C4-2B (cell line): ENCODE data around the gene PNMA1.

ENCODE experiments used
- ZFX ChIP-seq: fragments of 450-650 bp; IDR thresholded peaks from 2 replicates; pipeline ENCODE4 v1.6.1; 2017
- TF ChIP-seq, protein P1 (sequence below): fragments of 450-650 bp; conservative IDR thresholded peaks from 2 replicates; pipeline ENCODE4 v1.5.1; 2017; ENCODE audit warnings: mild to moderate bottlenecking

DNA sequence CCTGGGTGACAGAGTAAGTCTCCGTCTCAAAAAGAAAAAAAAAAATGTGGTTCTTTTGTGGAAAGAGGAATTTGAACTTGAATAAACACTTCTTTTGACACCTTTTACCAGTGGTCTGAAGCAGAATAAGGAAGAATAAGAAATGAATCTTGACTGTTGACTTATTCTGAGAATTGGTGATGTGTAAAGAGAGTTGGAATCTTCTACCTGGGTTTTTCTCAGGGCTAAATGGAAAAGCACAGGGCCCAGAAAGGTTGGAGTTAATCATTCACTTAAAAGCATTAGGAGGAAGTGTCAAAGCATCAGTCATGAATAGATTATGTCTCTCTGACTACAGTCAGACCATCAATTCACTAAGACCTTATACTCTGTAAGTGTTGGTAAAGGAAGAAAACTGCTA, 13.9 kb downstream of the PNMA1 start:
- TF ChIP-seq, protein P1, sequence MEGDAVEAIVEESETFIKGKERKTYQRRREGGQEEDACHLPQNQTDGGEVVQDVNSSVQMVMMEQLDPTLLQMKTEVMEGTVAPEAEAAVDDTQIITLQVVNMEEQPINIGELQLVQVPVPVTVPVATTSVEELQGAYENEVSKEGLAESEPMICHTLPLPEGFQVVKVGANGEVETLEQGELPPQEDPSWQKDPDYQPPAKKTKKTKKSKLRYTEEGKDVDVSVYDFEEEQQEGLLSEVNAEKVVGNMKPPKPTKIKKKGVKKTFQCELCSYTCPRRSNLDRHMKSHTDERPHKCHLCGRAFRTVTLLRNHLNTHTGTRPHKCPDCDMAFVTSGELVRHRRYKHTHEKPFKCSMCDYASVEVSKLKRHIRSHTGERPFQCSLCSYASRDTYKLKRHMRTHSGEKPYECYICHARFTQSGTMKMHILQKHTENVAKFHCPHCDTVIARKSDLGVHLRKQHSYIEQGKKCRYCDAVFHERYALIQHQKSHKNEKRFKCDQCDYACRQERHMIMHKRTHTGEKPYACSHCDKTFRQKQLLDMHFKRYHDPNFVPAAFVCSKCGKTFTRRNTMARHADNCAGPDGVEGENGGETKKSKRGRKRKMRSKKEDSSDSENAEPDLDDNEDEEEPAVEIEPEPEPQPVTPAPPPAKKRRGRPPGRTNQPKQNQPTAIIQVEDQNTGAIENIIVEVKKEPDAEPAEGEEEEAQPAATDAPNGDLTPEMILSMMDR, result no peak
- TF ChIP-seq ZFX, result no peak
